AG10803 (cell line): Measurements from ENCODE around the gene MCM10.
"Not testable (repeated sequence)": the region's sequence is repeated elsewhere in the genome, so short reads cannot be mapped to it uniquely, and the experiment has no call there.

ENCODE experiments used
- DNase-seq: peaks from one replicate; pipeline ENCODE4 v3.0.0; 2010; ENCODE audit warnings: low read depth
- H3K4me3 ChIP-seq: 2 replicates; pipeline ENCODE4 v1.5.1; 2011; ENCODE audit warnings: mild to moderate bottlenecking, low read length, control low read depth
- CTCF ChIP-seq: conservative IDR thresholded peaks from 2 replicates; pipeline ENCODE4 v1.5.1; 2011; ENCODE audit warnings: mild to moderate bottlenecking, low read length, control low read depth, inconsistent platforms

Gene MCM10

GRCh38 chr10:13238271-13239077, 77.1 kb downstream of the MCM10 start:
- DNase-seq, result no peak
- no peak for TF ChIP-seq CTCF
- H3K4me3 ChIP-seq, result no peak overlapping the region

GRCh38 chr10:13239923-13240322, 78.6 kb downstream of the MCM10 start:
- DNase-seq, result no peak
- no peak for TF ChIP-seq CTCF
- H3K4me3 ChIP-seq, result no peak overlapping the region

DNA sequence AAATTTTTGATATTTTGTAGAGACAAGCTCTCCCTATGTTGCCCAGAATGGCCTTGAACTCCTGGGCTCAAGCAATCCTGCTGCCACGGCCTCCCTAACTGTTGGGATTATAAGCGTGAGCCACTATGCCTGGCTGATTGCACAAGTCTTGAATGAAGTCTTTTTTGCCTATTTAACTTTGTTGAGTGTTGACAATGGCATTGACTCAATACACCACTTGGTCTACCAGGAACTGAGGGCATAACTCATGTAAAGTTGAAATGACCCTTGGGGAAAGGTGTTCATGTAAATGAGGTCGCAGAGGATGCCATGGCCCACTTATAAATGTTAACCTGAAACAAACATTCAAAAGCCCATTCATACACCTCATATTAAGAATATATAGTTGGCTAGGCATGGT, 80.3 kb downstream of the MCM10 start:
- DNase-seq, result no peak
- no peak overlapping the region for H3K4me3 ChIP-seq
- no peak for TF ChIP-seq CTCF

GRCh38 chr10:13242260-13242659, 80.9 kb downstream of the MCM10 start:
- not testable (repeated sequence) for DNase-seq, H3K4me3 ChIP-seq

DNA sequence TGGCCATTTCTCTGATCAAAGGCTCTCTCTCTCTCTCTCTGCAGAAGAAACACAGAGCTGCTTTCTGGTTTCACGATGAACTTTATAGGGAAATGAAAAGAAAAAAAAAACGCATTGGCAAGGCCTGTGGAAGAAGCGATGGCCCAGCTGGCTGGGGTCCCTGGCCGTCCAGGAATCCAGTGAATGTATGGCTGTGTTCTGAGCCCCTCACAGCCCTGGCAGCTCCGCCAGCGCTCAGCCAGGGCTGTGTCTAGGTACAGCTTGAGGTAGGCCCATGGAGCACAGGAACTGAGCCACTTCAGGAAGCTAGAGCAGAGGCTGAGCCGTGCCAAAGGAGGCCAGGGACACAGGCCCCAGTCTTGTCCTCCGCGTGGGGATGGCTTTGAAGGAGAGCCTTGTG, 85.9 kb downstream of the MCM10 start:
- H3K4me3 ChIP-seq, result no peak overlapping the region
- TF ChIP-seq CTCF, result no peak
- DNase-seq, result no peak

GRCh38 chr10:13247784-13248183, 86.4 kb downstream of the MCM10 start:
- DNase-seq, result no peak
- no peak for TF ChIP-seq CTCF
- no peak overlapping the region for H3K4me3 ChIP-seq

- TF ChIP-seq CTCF, result no peak
- DNase-seq, result no peak
Observed at GRCh38 chr10:13253726-13254125, 92.4 kb downstream of the MCM10 start.

More at GRCh38 chr10:13253726-13254125, 92.4 kb downstream of the MCM10 start:
- H3K4me3 ChIP-seq, result no peak overlapping the region
